Type B pancreatic cell (in vitro differentiated cells): ENCODE measurements around the gene TNFSF4. TPM values are rescaled to one million over a fixed set of nuclear protein-coding genes. Genes with fewer than 3 reads are reported as not detected.
"Not testable (repeated sequence)": the region's sequence is repeated elsewhere in the genome, so short reads cannot be mapped to it uniquely, and the experiment has no call there.

Experiments used
- DNase-seq: peaks from one replicate; pipeline ENCODE4 v3.0.0; 2021; ENCODE audit warnings: mixed read lengths; ENCODE audit not compliant: unreplicated experiment; ENCODE audit errors: extremely low spot score
- H3K27ac Mint-ChIP-seq: 2 replicates; pipeline ENCODE4 v1.8.0; 2021; ENCODE audit warnings: mild to moderate bottlenecking, mixed read lengths
- H3K27me3 Mint-ChIP-seq: 2 replicates; pipeline ENCODE4 v1.8.0; 2021; ENCODE audit warnings: mixed read lengths
- H3K36me3 Mint-ChIP-seq: 2 replicates; pipeline ENCODE4 v1.8.0; 2021; ENCODE audit warnings: mixed read lengths
- H3K4me1 Mint-ChIP-seq: one replicate; pipeline ENCODE4 v1.8.0; 2021; ENCODE audit warnings: mixed read lengths; ENCODE audit not compliant: unreplicated experiment
- H3K4me3 Mint-ChIP-seq: 2 replicates; pipeline ENCODE4 v1.8.0; 2021; ENCODE audit warnings: mild to moderate bottlenecking, mixed read lengths
- H3K9me3 Mint-ChIP-seq: 2 replicates; pipeline ENCODE4 v1.8.0; 2021; ENCODE audit warnings: mixed read lengths
- CTCF ChIP-seq: fragments of 200-600 bp; sonication (generic); conservative IDR thresholded peaks from 2 replicates; pipeline ENCODE4 v1.5.0; 2021; ENCODE audit warnings: antibody characterized with exemption, mild to moderate bottlenecking
- total RNA-seq: library from RNA; stranded (reverse); gene quantifications from 2 replicates; pipeline ENCODE4 v1.2.1, GENCODE V29; 2021; ENCODE audit warnings: low replicate concordance

Gene TNFSF4
- total RNA-seq, 1 donor from 2014 or later, result 0.58 TPM

- no peak for DNase-seq
- no peak overlapping the region for H3K27ac Mint-ChIP-seq
- no peaks in the 10 kb centered on the region for H3K27me3 Mint-ChIP-seq
- H3K4me3 Mint-ChIP-seq, result no peak overlapping the region
- no peak for TF ChIP-seq CTCF
- H3K36me3 Mint-ChIP-seq, result no peaks in the 10 kb centered on the region
- no peaks in the 10 kb centered on the region for H3K4me1 Mint-ChIP-seq
- peaks cover 9% of the 10 kb centered on the region for H3K9me3 Mint-ChIP-seq
Measured at GRCh38 chr1:173234899-173235298, 27.8 kb upstream of the TNFSF4 start.

GRCh38 chr1:173234434-173234833 is 27.3 kb upstream of the TNFSF4 start:
- not testable (repeated sequence) for H3K4me1 Mint-ChIP-seq, H3K9me3 Mint-ChIP-seq, H3K27me3 Mint-ChIP-seq, DNase-seq, H3K4me3 Mint-ChIP-seq, H3K27ac Mint-ChIP-seq, H3K36me3 Mint-ChIP-seq

GRCh38 chr1:173229031-173229430 is 21.9 kb upstream of the TNFSF4 start:
- not testable (repeated sequence) for H3K4me3 Mint-ChIP-seq, H3K27ac Mint-ChIP-seq, H3K4me1 Mint-ChIP-seq, DNase-seq, H3K27me3 Mint-ChIP-seq, H3K36me3 Mint-ChIP-seq
- peaks cover 12% of the 10 kb centered on the region for H3K9me3 Mint-ChIP-seq

GRCh38 chr1:173224949-173225348 is 17.8 kb upstream of the TNFSF4 start:
- no peak overlapping the region for H3K4me3 Mint-ChIP-seq
- no peaks in the 10 kb centered on the region for H3K27me3 Mint-ChIP-seq
- no peak for TF ChIP-seq CTCF
- H3K36me3 Mint-ChIP-seq, result no peaks in the 10 kb centered on the region
- H3K27ac Mint-ChIP-seq, result no peak overlapping the region
- H3K4me1 Mint-ChIP-seq, result no peaks in the 10 kb centered on the region
- no peak for DNase-seq
- H3K9me3 Mint-ChIP-seq, result peaks cover 6% of the 10 kb centered on the region

- H3K27me3 Mint-ChIP-seq, result no peaks in the 10 kb centered on the region
- no peak for DNase-seq
- no peaks in the 10 kb centered on the region for H3K4me1 Mint-ChIP-seq
- TF ChIP-seq CTCF, result no peak
- H3K9me3 Mint-ChIP-seq, result peaks cover 6% of the 10 kb centered on the region
- H3K36me3 Mint-ChIP-seq, result no peaks in the 10 kb centered on the region
- no peak overlapping the region for H3K27ac Mint-ChIP-seq
- no peak overlapping the region for H3K4me3 Mint-ChIP-seq
Measured at GRCh38 chr1:173224280-173224892, 17.3 kb upstream of the TNFSF4 start.

- no peaks in the 10 kb centered on the region for H3K27me3 Mint-ChIP-seq
- no peak for TF ChIP-seq CTCF
Measured at GRCh38 chr1:173223031-173223380, 15.9 kb upstream of the TNFSF4 start.

More at GRCh38 chr1:173223031-173223380, 15.9 kb upstream of the TNFSF4 start:
- Mint-ChIP-seq H3K27ac (no peak overlapping the region), H3K4me1 (no peaks in the 10 kb centered on the region), H3K9me3 (no peaks in the 10 kb centered on the region), H3K4me3 (no peak overlapping the region), H3K36me3 (no peaks in the 10 kb centered on the region)
- no peak for DNase-seq
